PC-3 (cell line): Measurements from ENCODE around the gene TPTE2.
"Not testable (repeated sequence)": the region's sequence is repeated elsewhere in the genome, so short reads cannot be mapped to it uniquely, and the experiment has no call there.

Source experiments
- EZH2phosphoT487 ChIP-seq: fragments of 300-600 bp; sonication (generic); IDR thresholded peaks from 2 replicates; pipeline ENCODE4 v1.6.1; 2018; ENCODE audit warnings: mild to moderate bottlenecking, antibody characterized with exemption, low read length, borderline replicate concordance
- TF ChIP-seq, protein P1 (sequence below): fragments of 300-600 bp; sonication (generic); conservative IDR thresholded peaks from 2 replicates; pipeline ENCODE4 v1.5.1; 2017; ENCODE audit warnings: antibody characterized with exemption, low read depth, mild to moderate bottlenecking, low read length

DNA sequence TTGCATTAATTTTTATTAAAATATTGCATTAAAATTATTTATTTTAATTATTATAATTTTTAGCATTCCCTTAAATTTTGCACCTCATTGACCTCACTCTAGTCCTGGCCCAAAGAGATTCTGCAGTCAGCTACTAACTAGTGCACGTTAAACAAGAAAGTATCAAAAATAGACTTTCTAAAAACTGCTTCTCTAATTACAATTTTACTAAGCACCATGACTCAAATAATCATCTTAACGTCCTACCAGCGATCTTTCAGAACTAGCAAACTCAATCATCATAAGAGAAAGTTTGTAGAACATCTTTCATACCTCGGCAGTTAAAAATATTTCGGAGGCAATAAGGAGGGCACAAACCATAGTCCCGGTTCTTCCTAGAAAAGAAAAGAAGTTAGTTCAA lies 123.6 kb downstream of the TPTE2 start:
- not testable (repeated sequence) for TF ChIP-seq EZH2phosphoT487
- TF ChIP-seq, protein P1, sequence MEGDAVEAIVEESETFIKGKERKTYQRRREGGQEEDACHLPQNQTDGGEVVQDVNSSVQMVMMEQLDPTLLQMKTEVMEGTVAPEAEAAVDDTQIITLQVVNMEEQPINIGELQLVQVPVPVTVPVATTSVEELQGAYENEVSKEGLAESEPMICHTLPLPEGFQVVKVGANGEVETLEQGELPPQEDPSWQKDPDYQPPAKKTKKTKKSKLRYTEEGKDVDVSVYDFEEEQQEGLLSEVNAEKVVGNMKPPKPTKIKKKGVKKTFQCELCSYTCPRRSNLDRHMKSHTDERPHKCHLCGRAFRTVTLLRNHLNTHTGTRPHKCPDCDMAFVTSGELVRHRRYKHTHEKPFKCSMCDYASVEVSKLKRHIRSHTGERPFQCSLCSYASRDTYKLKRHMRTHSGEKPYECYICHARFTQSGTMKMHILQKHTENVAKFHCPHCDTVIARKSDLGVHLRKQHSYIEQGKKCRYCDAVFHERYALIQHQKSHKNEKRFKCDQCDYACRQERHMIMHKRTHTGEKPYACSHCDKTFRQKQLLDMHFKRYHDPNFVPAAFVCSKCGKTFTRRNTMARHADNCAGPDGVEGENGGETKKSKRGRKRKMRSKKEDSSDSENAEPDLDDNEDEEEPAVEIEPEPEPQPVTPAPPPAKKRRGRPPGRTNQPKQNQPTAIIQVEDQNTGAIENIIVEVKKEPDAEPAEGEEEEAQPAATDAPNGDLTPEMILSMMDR, result not testable (repeated sequence)
